Spleen (tissue), 7 donors: ENCODE measurements around the gene XYLT1.

Source experiments
- POLR2AphosphoS5 ChIP-seq, 3 donors: sonication (generic); formaldehyde crosslinking; IDR thresholded peaks; one replicate each; pipeline ENCODE4 v1.5.1; 2017; ENCODE audit warnings: antibody characterized with exemption in 3 of 3
- TF ChIP-seq, protein P1 (sequence below), 11 experiments: fragments of 200-600 bp in 7 of 11; fragments of 450-650 bp in 4 of 11; sonication (generic) in 4 of 11; IDR thresholded peaks in 8 of 11; conservative IDR thresholded peaks in 3 of 11; 1 replicate in 7 of 11; 2 replicates in 4 of 11; pipeline versions ENCODE4 v1.4.0 to v1.8.0; 2016 to 2021; ENCODE audit warnings: antibody characterized with exemption in 11 of 11, inconsistent platforms in 4 of 11, mild to moderate bottlenecking in 1 of 11
- donor health status: DM: no; HTN: no; CAD: no; lungs with moderate emphysema.
- donor health status: DM: no; HTN: no; CAD: no.
- donor health status: DM: no; HTN: no; CAD: no.

DNA sequence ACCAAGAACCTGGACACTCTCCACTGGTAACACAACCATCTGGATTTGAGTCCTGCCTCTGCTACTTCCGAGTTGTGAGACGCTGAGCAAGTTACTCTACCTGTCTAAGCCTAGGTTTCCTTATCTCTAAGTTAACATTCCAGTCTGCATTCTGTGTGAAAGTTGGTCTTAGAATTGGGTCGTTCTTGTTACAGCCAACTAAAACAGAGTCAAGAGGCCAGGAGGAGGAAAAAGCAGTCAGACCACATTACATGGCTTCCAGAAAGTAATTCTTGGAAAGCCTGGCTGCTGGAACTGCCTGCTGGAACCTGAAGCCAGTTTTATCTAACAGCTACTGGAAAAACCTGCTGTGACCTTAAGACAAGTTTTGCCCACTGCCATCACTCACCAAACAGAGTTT lies 38.4 kb upstream of the XYLT1 start:
- TF ChIP-seq, protein P1, sequence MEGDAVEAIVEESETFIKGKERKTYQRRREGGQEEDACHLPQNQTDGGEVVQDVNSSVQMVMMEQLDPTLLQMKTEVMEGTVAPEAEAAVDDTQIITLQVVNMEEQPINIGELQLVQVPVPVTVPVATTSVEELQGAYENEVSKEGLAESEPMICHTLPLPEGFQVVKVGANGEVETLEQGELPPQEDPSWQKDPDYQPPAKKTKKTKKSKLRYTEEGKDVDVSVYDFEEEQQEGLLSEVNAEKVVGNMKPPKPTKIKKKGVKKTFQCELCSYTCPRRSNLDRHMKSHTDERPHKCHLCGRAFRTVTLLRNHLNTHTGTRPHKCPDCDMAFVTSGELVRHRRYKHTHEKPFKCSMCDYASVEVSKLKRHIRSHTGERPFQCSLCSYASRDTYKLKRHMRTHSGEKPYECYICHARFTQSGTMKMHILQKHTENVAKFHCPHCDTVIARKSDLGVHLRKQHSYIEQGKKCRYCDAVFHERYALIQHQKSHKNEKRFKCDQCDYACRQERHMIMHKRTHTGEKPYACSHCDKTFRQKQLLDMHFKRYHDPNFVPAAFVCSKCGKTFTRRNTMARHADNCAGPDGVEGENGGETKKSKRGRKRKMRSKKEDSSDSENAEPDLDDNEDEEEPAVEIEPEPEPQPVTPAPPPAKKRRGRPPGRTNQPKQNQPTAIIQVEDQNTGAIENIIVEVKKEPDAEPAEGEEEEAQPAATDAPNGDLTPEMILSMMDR (IDR thresholded peaks at IDR 0.05 in 8 of 11, conservative IDR thresholded peaks at IDR 0.05 in 3 of 11), result no peak
- no peak for TF ChIP-seq POLR2AphosphoS5 (IDR thresholded peaks at IDR 0.05)
